Bronchial epithelial cell (primary cell): Measurements from ENCODE around the gene DUSP28. TPM values are rescaled to one million over a fixed set of nuclear protein-coding genes. Genes with fewer than 3 reads are reported as not detected.

ENCODE experiments used
- DNase-seq: peaks from one replicate; pipeline ENCODE4 v3.0.0-alpha.2; 2010; ENCODE audit warnings: low read depth
- FAIRE-seq: peaks from 2 replicates; lab custom pipeline; 2011; peaks lifted over from hg19 to GRCh38; lab: Jason Lieb, UNC
- H3K27me3 ChIP-seq: 2 replicates; pipeline ENCODE4 v1.5.1; 2011; ENCODE audit warnings: low read length; ENCODE audit not compliant: control insufficient read depth, insufficient read depth
- H3K36me3 ChIP-seq: 2 replicates; pipeline ENCODE4 v1.5.1; 2011; ENCODE audit warnings: low read length; ENCODE audit not compliant: control insufficient read depth, insufficient read depth
- H3K4me3 ChIP-seq: 2 replicates; pipeline ENCODE4 v1.5.1; 2011; ENCODE audit warnings: mild to moderate bottlenecking, low read depth, low read length, control low read depth
- total RNA-seq: library from RNA; depleted of rRNA; stranded (reverse); fragments of >200 nt; gene quantifications from 2 replicates; pipeline ENCODE4 v1.2.1, GENCODE V29; 2014
- TF ChIP-seq, protein P1 (sequence below): IDR thresholded peaks from 2 replicates; pipeline ENCODE4 v1.5.1; 2011; ENCODE audit warnings: mild to moderate bottlenecking, moderate library complexity, low read length, control low read depth, inconsistent platforms; ENCODE audit not compliant: insufficient read depth, severe bottlenecking

DUSP28 gene, protein sequence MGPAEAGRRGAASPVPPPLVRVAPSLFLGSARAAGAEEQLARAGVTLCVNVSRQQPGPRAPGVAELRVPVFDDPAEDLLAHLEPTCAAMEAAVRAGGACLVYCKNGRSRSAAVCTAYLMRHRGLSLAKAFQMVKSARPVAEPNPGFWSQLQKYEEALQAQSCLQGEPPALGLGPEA
- total RNA-seq, result 1.9 and 2.1 TPM in 2 replicates

DNA sequence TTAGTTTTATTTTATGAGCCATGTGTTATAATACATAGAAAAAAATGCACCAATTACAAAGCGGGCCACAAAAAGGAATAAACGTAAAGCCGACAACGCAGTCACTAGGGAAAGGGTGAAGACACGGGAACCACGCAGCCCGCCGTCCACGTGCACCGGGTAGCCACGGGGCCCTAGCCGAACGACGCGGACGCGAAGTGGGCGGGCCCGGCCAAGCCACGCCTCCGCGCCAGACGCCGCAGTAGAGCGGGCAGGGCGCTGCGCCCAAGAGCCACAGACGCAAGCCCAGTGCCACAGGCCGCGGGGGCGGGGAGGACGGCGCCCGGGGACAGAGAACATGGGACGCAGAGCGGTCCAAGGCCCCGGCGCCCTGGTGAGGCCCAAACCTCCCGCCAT is at the start of gene DUSP28:
DUSP28 (plus strand) TSS at position 274 of the 396 bp plus-strand sequence. CDS start 328 bp downstream, outside the sequence.
- no peaks in the 10 kb centered on the region for H3K36me3 ChIP-seq
- peak; percentile 60 for DNase-seq
- no peaks in the 10 kb centered on the region for H3K27me3 ChIP-seq
- peak within 1 kb of the TSS; percentile 66 for H3K4me3 ChIP-seq
- TF ChIP-seq, protein P1, sequence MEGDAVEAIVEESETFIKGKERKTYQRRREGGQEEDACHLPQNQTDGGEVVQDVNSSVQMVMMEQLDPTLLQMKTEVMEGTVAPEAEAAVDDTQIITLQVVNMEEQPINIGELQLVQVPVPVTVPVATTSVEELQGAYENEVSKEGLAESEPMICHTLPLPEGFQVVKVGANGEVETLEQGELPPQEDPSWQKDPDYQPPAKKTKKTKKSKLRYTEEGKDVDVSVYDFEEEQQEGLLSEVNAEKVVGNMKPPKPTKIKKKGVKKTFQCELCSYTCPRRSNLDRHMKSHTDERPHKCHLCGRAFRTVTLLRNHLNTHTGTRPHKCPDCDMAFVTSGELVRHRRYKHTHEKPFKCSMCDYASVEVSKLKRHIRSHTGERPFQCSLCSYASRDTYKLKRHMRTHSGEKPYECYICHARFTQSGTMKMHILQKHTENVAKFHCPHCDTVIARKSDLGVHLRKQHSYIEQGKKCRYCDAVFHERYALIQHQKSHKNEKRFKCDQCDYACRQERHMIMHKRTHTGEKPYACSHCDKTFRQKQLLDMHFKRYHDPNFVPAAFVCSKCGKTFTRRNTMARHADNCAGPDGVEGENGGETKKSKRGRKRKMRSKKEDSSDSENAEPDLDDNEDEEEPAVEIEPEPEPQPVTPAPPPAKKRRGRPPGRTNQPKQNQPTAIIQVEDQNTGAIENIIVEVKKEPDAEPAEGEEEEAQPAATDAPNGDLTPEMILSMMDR, result no peak
- FAIRE-seq, result no peak

DNA sequence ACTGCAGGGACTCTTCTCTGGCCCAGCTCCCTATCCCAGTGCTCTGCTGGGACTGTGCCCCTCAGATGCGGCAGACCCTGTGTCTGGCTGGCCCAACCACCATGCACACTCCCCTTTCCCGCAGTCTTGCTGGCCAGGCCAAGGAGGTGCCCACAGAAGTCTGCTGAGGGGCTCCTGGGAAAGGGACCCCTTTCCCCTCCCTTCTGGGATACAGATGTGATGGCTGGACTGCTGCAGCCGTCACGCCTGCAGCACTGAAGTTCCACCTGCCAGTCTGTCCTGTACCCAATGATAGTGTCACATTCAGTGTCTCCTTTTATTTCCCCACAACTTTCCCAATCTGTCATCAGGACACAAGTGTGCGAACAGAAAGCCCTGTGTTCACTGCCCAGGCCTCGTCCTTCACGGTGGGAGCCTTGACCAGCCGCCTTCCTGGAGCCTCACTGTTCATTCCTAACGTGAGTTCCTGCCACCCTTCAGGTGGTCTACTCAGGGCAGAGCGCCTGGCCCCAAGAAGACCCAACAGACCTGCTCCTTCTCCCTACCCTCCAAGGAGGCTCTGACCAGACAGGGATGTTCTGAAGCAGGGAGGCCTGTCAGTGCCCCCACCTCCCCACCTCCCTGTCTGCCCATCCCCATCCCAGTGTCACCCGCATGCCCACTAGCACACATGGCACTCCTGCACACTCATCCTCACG is 49.5 kb upstream of the DUSP28 start:
- DNase-seq, result no peak
- TF ChIP-seq, protein P1, result no peak
- Histone ChIP-seq H3K4me3 (no peak overlapping the region), H3K36me3 (no peaks in the 10 kb centered on the region), H3K27me3 (no peaks in the 10 kb centered on the region)
- peak; percentile 13 for FAIRE-seq

DNA sequence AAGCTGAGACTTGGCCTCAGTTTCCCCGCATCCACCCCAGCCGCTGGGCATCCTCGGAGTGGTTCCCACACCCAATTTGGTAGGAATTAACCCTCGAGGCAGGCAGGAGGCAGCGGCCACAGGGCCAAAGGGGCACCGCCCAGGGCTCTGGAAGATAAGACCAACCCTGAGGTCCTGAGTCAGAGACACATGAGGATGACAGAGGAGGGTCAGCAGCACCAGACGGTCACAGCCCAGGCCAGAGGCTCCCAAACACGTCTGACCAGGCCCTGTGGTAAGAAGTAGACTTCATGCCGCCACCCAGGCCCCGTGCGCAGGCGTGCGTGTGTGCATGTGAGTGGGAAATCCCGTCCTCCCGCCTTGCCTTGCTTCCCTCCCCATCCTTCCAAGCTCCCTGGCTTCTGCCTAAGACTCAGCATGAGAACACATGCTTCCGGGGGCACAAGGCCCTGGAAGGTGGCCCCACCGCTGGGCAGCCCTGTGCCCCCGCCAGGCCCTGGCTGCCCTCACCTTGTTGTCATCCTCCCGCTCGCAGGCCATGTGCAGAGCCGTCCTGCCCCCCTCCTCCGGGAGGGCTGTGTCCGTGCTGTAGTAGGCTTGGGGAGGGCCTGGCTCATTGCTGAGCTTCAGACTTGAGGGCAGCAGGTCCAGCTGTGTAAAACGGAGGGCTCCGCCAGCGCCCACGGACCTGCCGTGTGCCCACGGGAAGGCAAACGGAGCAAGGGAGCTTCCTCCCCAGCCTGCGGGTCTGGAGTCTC is 48.6 kb upstream of the DUSP28 start:
- TF ChIP-seq, protein P1, result no peak
- H3K4me3 ChIP-seq, result no peak overlapping the region
- DNase-seq, result no peak
- no peaks in the 10 kb centered on the region for H3K27me3 ChIP-seq
- no peak for FAIRE-seq
- no peaks in the 10 kb centered on the region for H3K36me3 ChIP-seq

DNA sequence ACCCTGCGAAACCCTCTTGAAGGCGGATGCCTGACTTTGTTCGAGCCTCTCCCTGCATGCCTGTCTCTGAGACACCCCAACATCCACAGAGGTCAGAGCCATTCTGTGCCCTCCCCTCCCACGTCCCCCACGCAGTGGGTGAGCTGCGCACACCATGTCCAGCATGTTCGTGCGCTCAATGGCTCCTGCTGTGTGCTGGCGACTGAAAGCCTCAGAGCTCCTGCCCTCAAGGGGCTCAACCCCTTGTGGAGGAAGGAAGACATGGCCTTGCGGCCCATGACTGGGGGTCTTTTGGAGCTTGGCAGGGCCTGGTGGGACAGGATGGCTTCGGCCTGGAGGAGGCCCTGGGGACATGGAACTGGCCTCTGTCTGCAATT is 48.1 kb upstream of the DUSP28 start:
- H3K36me3 ChIP-seq, result no peaks in the 10 kb centered on the region
- FAIRE-seq (no peak), DNase-seq (no peak)
- H3K27me3 ChIP-seq, result no peaks in the 10 kb centered on the region
- no peak overlapping the region for H3K4me3 ChIP-seq
- TF ChIP-seq, protein P1, result no peak

DNA sequence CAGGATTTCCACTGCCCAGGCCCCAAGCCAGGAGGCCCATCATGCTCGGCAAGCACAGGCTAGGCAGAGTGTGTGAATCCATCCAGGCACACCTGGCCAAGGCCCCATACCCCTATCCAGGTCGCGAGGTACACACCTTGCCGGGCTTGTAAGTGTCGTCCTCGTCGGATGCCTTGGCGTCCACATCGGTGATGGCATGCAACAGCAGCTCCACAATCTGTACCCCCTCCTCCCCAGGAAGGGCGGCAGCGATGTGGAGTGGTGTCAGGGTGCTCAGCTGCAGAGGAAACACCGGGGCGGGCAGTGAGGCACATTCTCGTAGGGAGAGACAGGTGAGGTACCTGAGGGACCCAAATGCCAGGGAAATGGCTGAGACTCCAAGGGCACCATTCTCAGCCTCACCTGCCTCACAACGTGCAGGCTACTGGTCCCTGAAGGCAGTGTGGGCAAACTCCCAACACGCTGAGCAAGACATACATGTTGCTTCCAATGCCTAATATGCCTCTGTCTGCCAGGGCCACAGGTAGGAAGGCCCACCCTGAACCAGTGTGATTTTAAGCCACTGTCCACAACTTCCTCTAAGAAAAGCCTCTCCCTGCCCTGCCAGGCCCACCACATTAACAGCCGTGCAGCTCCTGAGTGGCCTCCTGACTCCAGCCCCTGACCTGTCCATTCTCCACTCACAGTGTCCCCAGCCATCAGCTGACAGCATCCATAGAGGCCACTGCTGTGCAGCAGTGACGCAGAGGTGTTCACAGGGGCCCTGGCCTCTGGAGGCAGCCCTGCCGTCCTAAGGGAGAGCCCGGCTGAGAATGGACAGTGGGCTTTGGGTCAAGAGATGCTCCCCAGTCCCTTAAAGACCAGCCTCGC is 47.3 kb upstream of the DUSP28 start:
- no peak overlapping the region for H3K4me3 ChIP-seq
- H3K27me3 ChIP-seq, result no peaks in the 10 kb centered on the region
- TF ChIP-seq, protein P1, result no peak
- DNase-seq, result no peak
- H3K36me3 ChIP-seq, result no peaks in the 10 kb centered on the region
- peak; percentile 77 for FAIRE-seq
